Endothelial cell of umbilical vein (primary cell): ENCODE results near the gene SLC25A18.

ENCODE experiments used
- CTCF ChIP-seq, 2 donors: IDR thresholded peaks; 1 replicate in 1 of 2; 2 replicates in 1 of 2; pipeline ENCODE4 v1.5.1; 2011; ENCODE audit warnings: low read length in 2 of 2, mild to moderate bottlenecking in 2 of 2, moderate library complexity in 2 of 2, control low read depth in 1 of 2, inconsistent platforms in 1 of 2, low read depth in 1 of 2; ENCODE audit not compliant: insufficient read depth in 1 of 2; ENCODE audit errors: extremely low read depth in 1 of 2
- EZH2 ChIP-seq: IDR thresholded peaks from 2 replicates; pipeline ENCODE4 v1.6.1; 2012; ENCODE audit warnings: borderline replicate concordance, low read depth, mild to moderate bottlenecking, moderate library complexity, low read length, inconsistent platforms; ENCODE audit not compliant: severe bottlenecking
- GATA2 ChIP-seq: IDR thresholded peaks from 2 replicates; pipeline ENCODE4 v1.7.0; 2011; ENCODE audit warnings: low read depth, mild to moderate bottlenecking, moderate library complexity, mixed read lengths, low read length; ENCODE audit not compliant: insufficient read length, insufficient read depth
- JUN ChIP-seq: IDR thresholded peaks from 2 replicates; pipeline ENCODE4 v1.6.1; 2011; ENCODE audit warnings: borderline replicate concordance, low read depth; ENCODE audit not compliant: insufficient read length, insufficient read depth
- MAX ChIP-seq: IDR thresholded peaks from 2 replicates; pipeline ENCODE4 v1.6.1; 2011; ENCODE audit not compliant: insufficient read depth, insufficient read length
- POLR2A ChIP-seq: IDR thresholded peaks from 2 replicates; pipeline ENCODE4 v1.6.1; 2012; ENCODE audit warnings: low read depth, mild to moderate bottlenecking, control low read depth, low read length
- POLR2AphosphoS5 ChIP-seq: IDR thresholded peaks from 2 replicates; pipeline ENCODE4 v1.6.1; 2012; ENCODE audit warnings: low read depth, mild to moderate bottlenecking, control low read depth, low read length, moderate library complexity; ENCODE audit not compliant: insufficient read depth

GRCh38 chr22:17548756-17549035, 14.6 kb upstream of the SLC25A18 start:
- TF ChIP-seq CTCF (IDR thresholded peaks at IDR 0.05; ENCODE audit: extremely low read depth in 1 of 2, insufficient read depth in 1 of 2, low read depth in 1 of 2, low read length in 2 of 2) (no peak), GATA2 (no peak), POLR2A (no peak), EZH2 (no peak), POLR2AphosphoS5 (no peak), JUN (no peak), MAX (no peak)
